ENCODE results near the gene CEP131. TPM values are rescaled to one million over a fixed set of nuclear protein-coding genes. Genes with fewer than 3 reads are reported as not detected.

CEP131 gene
- total and polyA plus RNA-seq, 2 of the 8 experiments (the other 6 are each of a cell fraction or from before 2014, with no cell fraction given), result 5.9 to 23.2 TPM

- ChIA-PET CTCF (ENCODE audit: partially characterized antibody) (interaction anchor here (0.6 to 2.8 kb wide), 11 partner anchors 9 to 250 kb away, joined by 3 to 11 read pairs (median 3); no protein-coding TSS in a partner anchor), POLR2A (ENCODE audit: partially characterized antibody) (interaction anchor here (0.6 to 3.3 kb wide), 25 partner anchors 8 to 291 kb away, joined by 3 to 18 read pairs (median 4); partner anchors contain the start of gene CEP131)
- Histone ChIP-seq H3K9ac (replicated peaks in 1 of 4; ENCODE audit: extremely low read depth in 1 of 4, low read depth in 3 of 4, low read length in 3 of 4) (peak within 1 kb of the TSS; percentile 79 to 82 (median 80)), H3K4ac (replicated peaks; ENCODE audit: insufficient read length, low read depth, low read length) (peak within 1 kb of the TSS; percentile 57), H2AK5ac (ENCODE audit: low read depth, low read length) (no peak within 1 kb of the TSS), H3K36me3 (ENCODE audit: control insufficient read depth in 2 of 4, insufficient read depth in 4 of 4, low read length in 3 of 4) (no peaks in the 10 kb centered on the region; a peak in 1 of 8 replicates), H3K27ac (ENCODE audit: low read depth, low read length) (peak within 1 kb of the TSS; percentile 58; the same call in 1 of the 2 replicates), H2BK20ac (ENCODE audit: low read length) (no peak within 1 kb of the TSS), H3K23me2 (ENCODE audit: low read depth, low read length) (peaks cover 8% of the 10 kb centered on the region; the same call in 1 of the 2 replicates), H2BK12ac (ENCODE audit: low read depth, low read length) (no peak within 1 kb of the TSS), H3K18ac (ENCODE audit: extremely low read depth, low read length) (peak within 1 kb of the TSS; percentile 60), H2AFZ (ENCODE audit: low read length) (no peak within 1 kb of the TSS), H3K4me1 (replicated peaks in 1 of 4; ENCODE audit: control insufficient read depth in 3 of 4, insufficient read depth in 4 of 4, low read length in 3 of 4) (peaks cover 0 to 12% (median 9%) of the 10 kb centered on the region in 4 experiments; a peak in 5 of 7 replicates), H3K14ac (ENCODE audit: insufficient read length) (no peak within 1 kb of the TSS), H3K27me3 (replicated peaks in 1 of 4; ENCODE audit: control insufficient read depth in 3 of 4, extremely low read depth in 1 of 4, insufficient read depth in 3 of 4, low read length in 3 of 4) (no peaks in the 10 kb centered on the region), H3K79me2 (ENCODE audit: control insufficient read depth in 1 of 2, insufficient read depth in 2 of 2, low read length in 2 of 2) (peaks cover 0 to 23% of the 10 kb centered on the region in 2 experiments; a peak in 2 of 4 replicates), H2BK5ac (ENCODE audit: low read depth, low read length) (peak within 1 kb of the TSS; percentile 44; the same call in 1 of the 2 replicates), H2BK120ac (replicated peaks; ENCODE audit: low read depth, low read length) (no peak within 1 kb of the TSS), H2BK15ac (ENCODE audit: low read length) (no peak within 1 kb of the TSS), H3K23ac (ENCODE audit: insufficient read length) (no peak within 1 kb of the TSS), H4K20me1 (replicated peaks in 1 of 2; ENCODE audit: control insufficient read depth in 1 of 2, insufficient read depth in 2 of 2, low read length in 2 of 2) (peaks cover 14 to 23% of the 10 kb centered on the region in 2 experiments), H3K4me2 (ENCODE audit: insufficient read depth in 1 of 2, low read depth in 2 of 2, low read length in 2 of 2) (peak within 1 kb of the TSS; percentile 76 to 93), H3K4me3 (ENCODE audit: extremely low read depth in 1 of 4, insufficient read depth in 2 of 4, low read depth in 3 of 4, low read length in 4 of 4) (peak within 1 kb of the TSS; percentile 79 to 95 (median 82)), H4K5ac (ENCODE audit: insufficient read length, low read depth, low read length) (no peak within 1 kb of the TSS), H4K8ac (ENCODE audit: extremely low read depth, insufficient read depth, low read length) (peak within 1 kb of the TSS; percentile 98), H3K56ac (replicated peaks; ENCODE audit: insufficient read length, low read depth, low read length) (peak within 1 kb of the TSS; percentile 37), H4K91ac (replicated peaks; ENCODE audit: insufficient read length, low read length) (peak within 1 kb of the TSS; percentile 87), H3K9me3 (ENCODE audit: insufficient read depth in 2 of 2, low read depth in 1 of 2, low read length in 1 of 2) (no peaks in the 10 kb centered on the region), H3K79me1 (ENCODE audit: low read depth, low read length) (peaks cover 9% of the 10 kb centered on the region)
- peak; percentile 91 to 93 for DNase-seq (ENCODE audit: low read depth in 1 of 2, low spot score in 2 of 2)
- peak; percentile 42 for FAIRE-seq
- WGBS, 2 experiments (ENCODE audit: extremely low coverage in 1 of 2, insufficient coverage in 1 of 2, insufficient read length in 1 of 2, insufficient replicate concordance in 2 of 2, low coverage in 1 of 2, low lambda C conversion rate in 2 of 2, missing lambda C conversion rate in 1 of 2), result 1% methylated on average over 87 of the region's 100 CpGs; no CpG with 5 or more reads in 1 of the 2 experiments
- TF ChIP-seq JUND (IDR thresholded peaks at IDR 0.05; ENCODE audit: low read length) (no peak), TBP (IDR thresholded peaks at IDR 0.05; ENCODE audit: low read depth, low read length) (peak; percentile 52; the same call in 1 of the 2 replicates), EP300 (IDR thresholded peaks at IDR 0.05; ENCODE audit: borderline replicate concordance in 1 of 2, low read depth in 2 of 2, low read length in 2 of 2) (no peak), JUN (IDR thresholded peaks at IDR 0.05; ENCODE audit: low read depth, low read length) (no peak), PHF8 (conservative IDR thresholded peaks at IDR 0.05; ENCODE audit: low read depth, low read length) (peak; percentile 75), SIX5 (IDR thresholded peaks at IDR 0.05; ENCODE audit: low read depth, low read length) (no peak), BACH1 (IDR thresholded peaks at IDR 0.05; ENCODE audit: low read length) (no peak), CREB1 (IDR thresholded peaks at IDR 0.05) (peak; percentile 62), KDM4A (IDR thresholded peaks at IDR 0.05; ENCODE audit: low read depth, low read length, severe bottlenecking) (peak; percentile 59), RBBP5 (IDR thresholded peaks at IDR 0.05; ENCODE audit: borderline replicate concordance, low read depth, low read length) (0 out of 2 replicates have a peak, but pooled peaks have one; percentile 60), POLR2AphosphoS5 (IDR thresholded peaks at IDR 0.05; ENCODE audit: low read depth, low read length) (peak; percentile 14)
These were observed 16.3 kb upstream of the CEP131 start, which contains the start of the genes NDUFAF8 and TEPSIN for GRCh38 chr17:81238815-81239713. NDUFAF8 (plus strand) TSS chr17:81239318; CDS start chr17:81239364, 46 bp downstream. TEPSIN (minus strand) TSS chr17:81239055; CDS start chr17:81239033, 22 bp downstream.

Measured in H1 (cell line).